Fibroblast of peridontal ligament (primary cell): ENCODE results near the gene MARK1.
A peak's percentile ranks its signal among the peaks of the same experiment; 100 is the strongest.
"Not testable (repeated sequence)": the region's sequence is repeated elsewhere in the genome, so short reads cannot be mapped to it uniquely, and the experiment has no call there.

ENCODE experiments used
- DNase-seq: peaks from one replicate; pipeline ENCODE4 v3.0.0-alpha.2; 2010; ENCODE audit errors: extremely low read depth

MARK1 gene

DNA sequence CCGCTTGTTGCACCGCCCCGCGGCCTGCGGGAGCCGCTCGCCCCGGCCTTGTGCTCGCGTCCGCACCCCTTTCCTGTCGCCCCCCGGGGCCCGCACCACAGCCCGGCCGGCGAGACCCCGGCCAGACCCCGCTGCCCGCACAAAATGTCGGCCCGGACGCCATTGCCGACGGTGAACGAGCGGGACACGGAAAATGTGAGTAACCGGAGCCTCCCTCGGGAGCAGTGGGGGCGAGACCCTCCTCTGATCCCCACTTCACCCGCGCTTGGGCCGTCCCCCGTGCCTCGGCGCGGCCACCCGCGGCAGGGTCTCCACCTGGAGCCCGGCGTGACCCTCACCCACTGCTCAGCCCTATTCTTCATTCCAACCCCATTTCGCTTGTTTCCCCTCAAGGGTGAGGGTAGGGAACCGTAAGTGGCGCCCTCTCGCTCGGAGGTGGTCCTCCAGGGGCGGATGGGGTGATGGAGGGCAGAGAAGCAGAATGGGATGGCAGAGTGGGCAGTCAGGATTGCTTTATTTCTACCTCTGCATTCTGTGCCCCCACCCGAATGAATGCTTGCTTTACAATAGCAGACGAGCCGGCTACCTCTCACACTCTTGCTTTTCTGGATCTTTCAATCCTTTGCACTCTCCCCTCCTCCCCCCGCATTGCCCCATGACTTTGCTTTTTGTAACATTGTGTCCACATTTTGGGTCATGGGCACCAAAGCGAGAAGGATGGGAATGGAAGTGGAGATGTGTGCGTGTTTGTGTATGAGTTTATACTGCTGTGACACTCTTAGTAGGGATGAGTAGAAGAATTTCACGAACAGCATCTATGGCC lies 954 bp downstream of the MARK1 start:
- DNase-seq, result no peak

DNA sequence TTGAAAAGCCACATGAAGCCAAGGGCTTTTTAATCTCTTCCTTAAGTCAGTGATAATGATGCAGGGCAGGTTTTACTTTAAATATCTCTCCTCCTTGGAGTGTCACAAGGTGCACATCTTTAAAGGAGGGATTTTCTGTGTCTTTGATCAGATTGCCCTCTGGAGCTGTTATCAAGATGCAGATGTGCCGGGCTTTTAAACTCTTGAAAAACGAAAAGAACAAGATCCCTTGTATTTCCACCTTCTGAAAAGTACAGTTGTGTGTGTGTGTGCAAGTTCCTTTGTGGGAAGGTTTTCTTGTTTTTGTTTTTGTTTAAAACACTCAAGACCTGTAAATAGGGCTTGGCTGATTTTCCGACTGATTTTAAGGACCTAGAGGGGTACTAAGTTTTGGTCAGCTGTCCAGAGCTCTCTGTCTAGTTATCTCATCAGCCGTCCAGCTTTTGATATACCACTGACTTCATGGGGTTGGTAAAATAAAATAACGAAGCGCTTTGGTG lies 1.6 kb downstream of the MARK1 start:
- no peak for DNase-seq

DNA sequence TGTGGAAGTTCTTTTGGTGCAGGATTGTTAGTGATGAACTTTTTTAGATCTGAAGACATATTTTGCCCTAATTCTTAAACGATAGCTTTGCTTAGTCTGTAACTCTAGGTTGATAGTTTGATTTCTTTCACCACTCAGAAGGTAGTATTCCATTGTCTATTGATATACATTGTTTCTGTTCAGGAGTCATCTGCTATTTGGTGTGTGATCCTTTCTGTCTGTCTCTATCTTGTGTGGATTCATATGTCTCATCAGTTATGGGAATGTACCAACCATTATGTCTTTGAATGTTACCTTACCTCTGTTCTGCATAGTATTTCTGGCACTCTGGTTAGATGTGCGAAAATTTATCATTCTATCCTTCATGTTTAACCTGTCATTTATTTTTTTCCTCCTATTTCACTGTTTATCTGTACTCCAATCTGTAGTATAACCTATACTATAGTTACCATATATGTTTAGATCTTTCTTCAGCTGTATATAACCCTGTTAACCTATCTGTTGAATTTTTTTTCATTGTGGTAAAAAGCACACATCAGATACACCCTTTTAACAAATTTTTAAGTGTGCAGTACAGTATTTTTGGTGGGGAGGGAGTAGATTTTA lies 5.7 kb downstream of the MARK1 start:
- DNase-seq, result no peak

DNA sequence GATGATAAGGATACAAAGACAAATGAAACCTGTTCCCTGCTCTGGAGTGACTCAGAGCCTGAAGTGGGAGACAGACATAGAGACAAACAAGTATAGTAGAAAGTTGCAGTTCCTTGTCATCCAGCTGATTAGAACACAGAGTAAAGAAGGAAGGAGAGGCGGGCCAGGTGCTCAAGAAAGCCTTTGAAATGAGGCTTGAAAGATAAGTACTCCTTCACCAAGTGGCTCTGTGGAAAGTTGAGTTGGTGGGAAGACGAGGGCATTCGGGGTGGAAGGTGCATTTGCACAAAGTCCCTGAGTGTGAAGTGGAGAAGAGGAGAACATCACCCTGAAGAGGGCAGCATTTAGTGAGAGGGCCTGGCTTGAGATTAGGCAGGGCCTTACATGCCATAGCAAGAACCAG lies 17.0 kb downstream of the MARK1 start:
- peak; percentile 5 for DNase-seq

DNA sequence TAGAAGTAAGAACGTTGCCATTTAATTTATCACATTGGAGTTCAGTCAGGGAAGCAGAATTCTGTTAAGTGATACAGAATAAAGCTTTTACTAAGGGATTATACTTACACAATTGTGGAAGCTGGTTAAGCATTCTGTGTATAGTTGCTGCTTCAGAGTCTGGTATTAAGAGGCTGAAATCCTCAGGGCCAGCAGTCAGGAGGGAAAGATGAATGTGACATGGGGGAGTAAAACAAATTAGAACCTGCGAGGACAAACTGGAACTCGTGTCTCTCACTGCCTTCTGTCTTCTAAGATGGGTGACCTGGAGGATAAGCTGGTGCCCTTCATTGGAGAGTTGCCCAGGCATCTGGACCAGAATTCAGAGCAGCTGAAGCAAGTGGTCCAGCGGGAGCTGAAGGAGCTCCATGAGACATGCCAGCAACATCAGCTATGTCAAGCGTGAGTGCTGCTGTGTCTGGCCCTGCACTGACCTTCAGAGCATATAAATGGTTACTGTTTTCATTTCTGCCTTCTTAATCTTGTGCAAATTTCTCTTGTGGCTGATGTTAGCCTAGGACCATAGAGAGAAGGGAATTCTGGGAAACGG lies 23.0 kb downstream of the MARK1 start:
- no peak for DNase-seq

DNA sequence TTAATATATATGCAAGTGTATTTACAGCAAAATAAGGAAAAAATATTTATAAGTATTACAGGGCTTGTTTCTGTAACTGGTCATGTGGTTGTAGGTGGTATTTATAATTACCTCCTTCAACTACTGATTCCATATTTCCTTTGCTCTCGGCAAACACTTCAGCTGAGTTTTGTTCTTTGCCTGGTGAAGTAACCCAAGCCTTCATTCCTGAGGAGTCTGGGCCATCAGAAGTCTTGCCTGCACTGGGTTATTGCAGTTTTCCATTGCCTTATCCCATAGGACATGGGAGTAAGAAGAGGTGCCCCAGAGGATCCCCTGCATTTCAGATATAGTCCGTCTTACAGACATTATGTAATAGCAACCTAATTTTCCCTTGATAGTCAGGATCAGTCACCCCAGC lies 23.8 kb downstream of the MARK1 start:
- DNase-seq, result no peak

DNA sequence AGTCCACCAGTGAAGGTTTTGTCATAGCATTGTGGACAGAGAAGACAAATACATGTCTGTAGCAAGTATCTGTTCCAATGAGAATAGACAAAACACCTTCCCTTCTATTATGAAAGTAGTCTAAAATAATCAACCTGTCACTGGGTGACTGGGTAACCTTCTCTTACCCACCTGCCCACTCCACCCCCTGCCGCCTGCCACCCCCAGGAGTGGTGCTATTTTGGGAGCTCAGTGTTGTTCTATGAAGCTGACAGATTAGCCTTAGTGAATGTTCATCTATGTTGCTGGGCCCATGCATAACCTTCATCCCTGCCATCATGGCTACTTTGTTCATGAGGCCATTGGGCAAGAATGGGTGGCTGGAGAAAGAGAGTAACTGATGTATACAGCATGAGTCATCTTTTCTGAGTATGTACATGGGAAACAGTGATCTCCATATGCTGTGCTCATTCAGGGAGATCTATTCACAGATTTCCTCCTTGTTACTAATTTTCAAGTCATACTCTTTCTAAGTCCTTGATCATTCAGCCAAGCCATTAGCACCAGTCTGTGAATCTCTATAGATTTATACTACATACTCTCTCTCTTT lies 24.8 kb downstream of the MARK1 start:
- DNase-seq, result no peak

DNA sequence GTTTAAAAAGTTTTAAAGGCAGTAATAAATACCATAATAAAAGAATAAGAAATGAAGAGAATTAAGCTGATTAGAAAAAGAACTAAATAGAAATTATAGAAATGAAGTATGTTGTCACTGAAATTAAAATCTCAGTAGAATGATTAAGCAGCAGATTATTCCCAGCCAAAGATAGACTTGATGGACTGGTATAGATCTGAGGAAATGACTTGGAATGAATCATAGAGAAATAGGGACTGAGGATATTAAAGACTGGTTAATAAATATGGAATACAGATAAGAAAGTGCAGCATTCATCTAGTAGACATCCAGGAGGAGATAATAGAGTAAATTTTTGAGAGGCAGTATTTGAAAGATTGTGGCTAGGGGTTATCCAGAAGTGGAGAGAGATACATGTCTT lies 28.7 kb downstream of the MARK1 start:
- DNase-seq, result no peak

DNA sequence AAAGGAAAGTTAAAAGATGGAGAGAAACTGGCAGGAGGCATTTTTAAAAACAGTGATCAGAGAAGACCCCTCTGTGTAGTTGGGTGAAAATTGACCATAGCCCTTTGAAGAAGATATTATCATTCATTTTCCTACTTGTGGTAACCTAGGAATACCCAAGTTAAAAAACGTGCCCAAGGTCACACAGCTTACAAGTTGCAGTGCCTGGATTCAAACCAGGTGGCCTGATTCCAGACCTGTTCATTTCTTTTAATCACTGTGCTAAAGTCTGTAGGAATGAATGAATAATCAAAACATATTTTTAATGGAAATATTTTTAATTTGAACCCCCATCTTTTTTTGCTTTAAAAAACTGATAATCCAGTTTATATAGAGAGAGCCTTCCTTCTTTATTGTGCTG lies 35.6 kb downstream of the MARK1 start:
- DNase-seq, result no peak

DNA sequence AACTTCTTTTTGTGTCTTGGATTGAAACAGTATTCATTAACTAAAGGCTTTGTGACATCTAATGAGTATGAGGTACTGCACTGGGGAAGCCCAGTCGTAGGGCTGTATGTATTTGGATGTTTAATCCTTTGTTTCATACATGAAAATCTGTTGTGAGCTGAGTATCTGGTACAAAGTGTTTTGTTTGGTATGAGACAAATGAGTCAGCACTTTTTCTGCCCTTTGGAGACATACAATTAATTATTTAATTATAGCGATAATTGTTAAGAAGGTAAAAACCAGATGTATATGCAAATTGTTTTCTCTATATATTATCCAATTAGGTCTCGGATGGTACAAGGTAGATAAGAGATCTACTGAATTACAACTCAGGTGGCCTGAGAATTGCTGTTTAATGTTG lies 36.3 kb downstream of the MARK1 start:
- no peak for DNase-seq

DNA sequence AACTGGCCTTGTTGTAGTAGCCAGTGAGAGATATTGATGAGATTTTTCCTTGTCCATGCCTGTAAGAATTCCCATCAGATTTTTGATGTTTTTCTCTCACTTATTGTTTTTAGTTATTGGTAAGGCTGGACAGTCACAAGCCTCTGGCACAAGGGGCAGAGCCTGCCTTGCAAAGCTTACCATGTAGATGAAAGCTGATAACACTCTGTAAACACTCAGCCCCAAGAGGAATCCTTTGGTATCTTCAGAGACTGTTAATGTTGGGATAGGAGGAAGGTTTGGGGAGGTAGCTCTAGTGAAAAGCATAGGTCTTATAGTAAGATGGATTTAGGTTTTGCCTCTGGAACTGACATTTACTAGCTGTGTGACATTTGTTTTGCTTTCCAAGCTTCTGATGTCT lies 37.7 kb downstream of the MARK1 start:
- no peak for DNase-seq

DNA sequence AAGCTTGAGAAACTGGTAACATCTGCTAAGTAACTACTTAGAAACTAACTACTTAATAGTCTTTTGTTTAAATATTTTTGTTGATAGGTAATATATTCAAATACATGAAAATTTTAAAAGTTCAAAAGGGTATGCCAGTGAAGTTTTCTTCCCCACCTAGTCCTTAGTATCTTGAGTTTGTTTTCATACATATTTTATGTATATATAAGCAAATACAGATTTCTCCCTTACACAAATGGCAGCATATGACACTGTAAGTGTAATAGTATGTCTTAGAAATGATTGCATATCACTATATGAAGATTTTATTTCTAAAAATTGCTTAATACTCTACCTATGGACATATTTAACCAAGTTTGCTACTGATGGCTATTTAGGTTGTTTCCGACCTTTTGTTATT lies 38.9 kb downstream of the MARK1 start:
- DNase-seq, result no peak

DNA sequence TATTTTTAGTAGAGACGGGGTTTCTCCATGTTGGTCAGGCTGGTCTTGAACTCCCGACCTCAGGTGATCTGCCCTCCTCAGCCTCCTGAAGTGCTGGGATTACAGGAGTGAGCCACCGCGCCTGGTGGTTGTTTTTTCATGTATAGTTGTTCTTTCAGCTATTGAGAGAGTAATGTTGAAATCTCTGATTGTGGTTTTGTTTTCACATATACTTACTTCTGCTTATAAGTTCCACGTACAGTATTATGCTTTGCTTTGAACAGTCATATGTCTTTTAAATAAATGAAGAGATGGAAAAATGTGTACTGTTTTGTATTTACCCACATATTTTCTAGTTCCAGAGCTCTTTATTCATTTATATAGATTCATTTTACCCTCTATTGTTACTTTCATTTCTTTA lies 44.5 kb downstream of the MARK1 start:
- DNase-seq, result no peak

DNA sequence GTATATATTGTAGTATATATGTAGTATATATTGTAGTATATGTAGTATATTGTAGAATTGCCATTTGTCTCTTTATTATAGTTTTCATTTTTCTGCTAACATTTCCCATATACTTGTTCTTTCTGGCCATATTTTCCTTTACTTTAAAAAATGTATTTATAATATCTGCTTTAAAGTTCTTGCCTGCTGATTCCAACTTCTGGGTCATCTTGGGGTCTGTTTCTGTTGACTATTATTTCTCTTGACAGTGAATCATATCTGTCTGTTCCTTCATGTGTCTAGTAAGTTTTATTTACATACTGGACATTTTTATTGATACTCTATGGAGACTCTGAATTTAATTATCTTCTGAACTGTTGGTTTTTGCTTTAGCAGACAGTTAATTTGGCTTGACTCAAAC lies 45.9 kb downstream of the MARK1 start:
- no peak for DNase-seq

DNA sequence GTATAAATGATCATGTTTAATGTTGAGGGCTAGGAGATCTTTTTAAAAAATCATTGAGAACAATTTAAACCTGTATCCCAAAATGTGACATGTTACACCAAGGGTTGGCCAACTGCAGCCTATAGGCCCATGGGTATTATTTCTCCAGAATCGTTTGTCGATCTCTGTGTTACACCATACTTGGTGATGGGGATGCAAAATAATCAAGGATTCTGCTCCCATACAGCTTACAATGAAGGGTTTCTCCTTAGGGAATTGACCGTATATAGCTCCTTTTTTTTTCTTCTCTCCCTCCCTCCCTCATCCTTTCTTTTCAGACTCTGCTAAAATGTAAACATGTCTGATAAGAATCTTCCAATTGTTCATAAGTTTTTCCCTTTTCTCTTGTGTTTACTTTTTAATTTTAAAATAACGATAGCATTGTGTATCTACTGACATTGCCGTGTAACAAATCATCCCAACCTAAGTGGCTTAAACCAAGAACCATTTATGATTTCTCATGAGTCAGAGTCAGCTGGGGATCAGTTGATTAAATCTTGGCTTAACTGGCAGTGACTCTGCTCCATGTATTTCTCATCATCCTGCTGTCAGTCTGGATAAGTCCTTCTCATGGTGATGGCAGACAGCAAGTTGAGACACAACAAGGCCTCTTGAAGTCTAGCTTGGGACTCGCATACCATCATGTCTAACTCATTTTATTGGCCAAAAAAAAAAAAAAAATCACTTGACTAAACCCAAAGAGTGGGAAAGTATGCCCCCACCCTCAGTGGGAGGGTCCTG lies 48.0 kb downstream of the MARK1 start:
- DNase-seq, result no peak

DNA sequence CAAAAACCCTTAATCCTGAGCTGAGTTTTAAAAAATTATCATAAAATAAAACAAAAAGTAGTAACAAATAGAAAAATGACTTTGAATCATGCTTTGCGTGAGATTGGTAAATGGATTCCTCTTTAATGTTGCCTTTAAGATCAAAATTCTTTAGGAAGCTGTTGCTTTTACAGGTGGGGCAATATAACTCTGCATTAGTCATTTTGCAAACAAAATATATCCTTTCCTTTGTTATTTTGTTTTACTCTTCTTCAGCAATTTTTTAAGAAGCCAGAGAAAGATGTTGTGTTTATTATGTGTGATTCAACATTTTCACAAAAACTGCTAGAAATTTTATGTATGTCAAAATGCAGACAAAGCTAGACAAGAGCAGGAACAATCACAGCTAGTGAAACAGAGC lies 50.0 kb downstream of the MARK1 start:
- DNase-seq, result no peak

DNA sequence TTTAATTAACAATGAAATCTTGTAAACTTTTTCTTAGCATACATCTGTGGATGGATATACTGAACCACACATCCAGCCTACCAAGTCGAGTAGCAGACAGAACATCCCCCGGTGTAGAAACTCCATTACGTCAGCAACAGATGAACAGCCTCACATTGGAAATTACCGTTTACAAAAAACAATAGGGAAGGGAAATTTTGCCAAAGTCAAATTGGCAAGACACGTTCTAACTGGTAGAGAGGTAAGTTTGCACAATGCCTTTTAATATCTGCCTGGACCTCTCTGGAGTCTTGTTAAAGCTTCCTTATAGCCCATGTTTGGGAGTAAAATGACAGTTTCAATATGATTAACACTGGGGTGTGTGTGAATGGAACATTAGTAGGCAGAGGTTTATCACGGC lies 51.4 kb downstream of the MARK1 start:
- DNase-seq, result no peak

DNA sequence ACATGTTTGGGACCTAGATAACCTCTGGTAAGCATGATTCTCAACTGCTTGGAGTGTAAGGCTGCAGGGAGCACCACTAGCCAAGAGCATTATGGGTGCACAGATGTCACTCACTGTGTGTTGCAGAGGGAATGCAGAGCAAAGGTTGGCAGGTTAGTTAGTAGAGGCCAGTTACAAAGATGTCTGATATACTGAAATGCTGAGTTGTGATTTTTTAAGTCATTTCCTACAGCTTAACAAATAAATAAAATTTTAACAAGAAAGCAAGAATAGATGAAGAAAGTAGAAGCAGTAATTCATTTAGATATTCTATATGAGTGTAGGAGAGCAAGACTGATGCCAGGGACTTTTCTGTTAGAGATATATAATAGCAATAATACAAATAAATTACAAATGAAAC lies 64.8 kb downstream of the MARK1 start:
- DNase-seq, result no peak

DNA sequence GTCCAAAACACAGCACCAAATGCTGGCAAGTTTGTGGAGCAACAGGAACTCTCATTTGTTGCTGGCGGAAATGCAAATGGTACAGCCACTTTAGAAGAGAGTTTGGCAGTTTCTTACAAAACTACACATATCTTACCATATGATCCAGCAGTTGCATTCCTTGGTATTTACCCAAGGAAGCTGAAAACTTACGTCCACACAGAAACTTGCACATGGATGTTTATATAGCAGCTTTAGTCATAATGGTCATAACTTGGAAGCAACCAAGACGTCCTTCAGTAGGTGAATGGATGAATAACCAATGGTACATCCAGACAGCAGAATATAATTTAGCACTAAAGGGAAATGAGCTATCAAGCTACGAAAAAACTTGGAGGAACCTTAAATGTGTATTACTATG lies 66.4 kb downstream of the MARK1 start:
- peak; percentile 35 for DNase-seq

DNA sequence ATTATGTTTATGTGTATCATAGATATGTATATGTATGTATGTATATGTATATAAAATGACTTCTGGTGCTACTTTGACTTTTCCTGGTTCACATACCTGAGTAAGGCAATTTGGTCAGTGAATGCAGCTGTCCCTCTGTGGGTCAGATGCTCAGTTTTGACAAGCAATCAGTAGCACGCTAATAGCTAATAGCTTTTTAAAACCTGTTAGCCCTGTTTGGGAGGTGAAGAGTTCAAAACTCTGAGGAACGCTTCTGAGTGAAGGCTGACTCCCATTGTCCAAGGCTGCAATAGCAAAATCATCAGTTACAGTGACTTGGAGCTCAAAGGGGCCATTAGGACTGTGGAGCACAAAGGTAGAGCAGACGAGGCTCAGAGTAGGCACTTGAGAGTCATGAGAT lies 67.2 kb downstream of the MARK1 start:
- no peak for DNase-seq

DNA sequence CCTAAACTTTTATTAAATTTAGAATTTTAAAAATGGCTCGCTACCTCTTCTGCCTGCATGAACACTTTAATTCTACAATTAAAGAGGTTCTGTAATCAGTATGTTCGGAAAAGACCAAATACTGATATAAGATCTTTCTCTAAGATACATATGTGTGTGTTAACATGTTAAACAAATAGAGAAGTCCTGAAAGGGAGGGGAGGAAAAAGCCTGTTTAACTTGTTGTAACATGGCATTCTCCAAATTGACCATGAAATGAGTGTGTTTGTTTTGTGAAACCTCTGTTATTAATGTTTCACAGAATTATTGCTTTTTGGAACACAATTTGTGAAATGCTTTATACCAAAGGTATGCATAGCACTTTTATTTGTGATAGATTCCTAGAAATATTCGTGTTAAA lies 77.0 kb downstream of the MARK1 start:
- DNase-seq, result no peak

DNA sequence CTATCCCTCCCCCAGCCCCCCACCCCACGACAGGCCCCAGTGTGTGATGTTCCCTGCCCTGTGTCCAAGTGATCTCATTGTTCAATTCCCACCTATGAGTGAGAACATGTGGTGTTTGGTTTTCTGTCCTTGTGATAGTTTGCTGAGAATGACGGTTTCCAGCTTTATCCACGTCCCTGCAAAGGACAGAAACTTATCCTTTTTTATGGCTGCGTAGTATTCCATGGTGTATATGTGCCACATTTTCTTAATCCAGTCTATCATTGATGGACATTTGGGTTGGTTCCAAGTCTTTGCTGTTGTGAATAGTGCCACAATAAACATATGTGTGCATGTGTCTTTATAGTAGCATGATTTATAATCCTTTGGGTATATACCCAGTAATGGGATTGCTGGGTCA lies 77.7 kb downstream of the MARK1 start:
- not testable (repeated sequence) for DNase-seq
